Measurements from ENCODE around the gene ZMYM4.

DNA sequence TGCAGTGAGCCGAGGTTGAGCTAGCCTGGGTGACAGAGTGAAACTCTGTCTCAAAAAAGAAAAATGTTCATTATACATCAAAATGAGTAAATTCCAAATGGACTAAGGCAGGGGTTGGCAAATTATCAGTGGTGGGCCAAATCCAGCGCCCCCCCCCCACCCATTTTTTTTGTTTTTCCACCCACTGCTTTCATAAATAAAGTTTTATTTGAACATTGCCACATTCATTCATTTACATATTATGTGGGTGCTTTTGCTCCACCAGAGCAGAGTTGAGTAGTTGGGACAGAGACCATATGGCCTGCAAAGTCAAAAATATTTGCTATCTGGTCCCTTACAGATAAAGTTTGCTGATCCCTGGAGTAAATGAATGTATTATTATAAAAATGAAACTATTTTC, 99.4 kb downstream of the ZMYM4 start:
- TF ChIP-seq POLR2A (IDR thresholded peaks at IDR 0.05) (no peak), EP300 (IDR thresholded peaks at IDR 0.05) (no peak)
- TF ChIP-seq, protein P1, sequence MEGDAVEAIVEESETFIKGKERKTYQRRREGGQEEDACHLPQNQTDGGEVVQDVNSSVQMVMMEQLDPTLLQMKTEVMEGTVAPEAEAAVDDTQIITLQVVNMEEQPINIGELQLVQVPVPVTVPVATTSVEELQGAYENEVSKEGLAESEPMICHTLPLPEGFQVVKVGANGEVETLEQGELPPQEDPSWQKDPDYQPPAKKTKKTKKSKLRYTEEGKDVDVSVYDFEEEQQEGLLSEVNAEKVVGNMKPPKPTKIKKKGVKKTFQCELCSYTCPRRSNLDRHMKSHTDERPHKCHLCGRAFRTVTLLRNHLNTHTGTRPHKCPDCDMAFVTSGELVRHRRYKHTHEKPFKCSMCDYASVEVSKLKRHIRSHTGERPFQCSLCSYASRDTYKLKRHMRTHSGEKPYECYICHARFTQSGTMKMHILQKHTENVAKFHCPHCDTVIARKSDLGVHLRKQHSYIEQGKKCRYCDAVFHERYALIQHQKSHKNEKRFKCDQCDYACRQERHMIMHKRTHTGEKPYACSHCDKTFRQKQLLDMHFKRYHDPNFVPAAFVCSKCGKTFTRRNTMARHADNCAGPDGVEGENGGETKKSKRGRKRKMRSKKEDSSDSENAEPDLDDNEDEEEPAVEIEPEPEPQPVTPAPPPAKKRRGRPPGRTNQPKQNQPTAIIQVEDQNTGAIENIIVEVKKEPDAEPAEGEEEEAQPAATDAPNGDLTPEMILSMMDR (IDR thresholded peaks at IDR 0.05) = no peak
